Retinal pigment epithelial cell (primary cell): Measurements from ENCODE around the gene DIAPH3.

Source experiments
- DNase-seq: peaks from one replicate; pipeline ENCODE4 v3.0.0-alpha.2; 2010; ENCODE audit warnings: low read depth
- H3K4me3 ChIP-seq: 2 replicates; pipeline ENCODE4 v1.5.1; 2011; ENCODE audit warnings: mild to moderate bottlenecking, low read length, control low read depth, moderate library complexity
- TF ChIP-seq, protein P1 (sequence below): conservative IDR thresholded peaks from 2 replicates; pipeline ENCODE4 v1.5.1; 2011; ENCODE audit warnings: low read depth, low read length, control low read depth, inconsistent platforms

Gene DIAPH3

DNA sequence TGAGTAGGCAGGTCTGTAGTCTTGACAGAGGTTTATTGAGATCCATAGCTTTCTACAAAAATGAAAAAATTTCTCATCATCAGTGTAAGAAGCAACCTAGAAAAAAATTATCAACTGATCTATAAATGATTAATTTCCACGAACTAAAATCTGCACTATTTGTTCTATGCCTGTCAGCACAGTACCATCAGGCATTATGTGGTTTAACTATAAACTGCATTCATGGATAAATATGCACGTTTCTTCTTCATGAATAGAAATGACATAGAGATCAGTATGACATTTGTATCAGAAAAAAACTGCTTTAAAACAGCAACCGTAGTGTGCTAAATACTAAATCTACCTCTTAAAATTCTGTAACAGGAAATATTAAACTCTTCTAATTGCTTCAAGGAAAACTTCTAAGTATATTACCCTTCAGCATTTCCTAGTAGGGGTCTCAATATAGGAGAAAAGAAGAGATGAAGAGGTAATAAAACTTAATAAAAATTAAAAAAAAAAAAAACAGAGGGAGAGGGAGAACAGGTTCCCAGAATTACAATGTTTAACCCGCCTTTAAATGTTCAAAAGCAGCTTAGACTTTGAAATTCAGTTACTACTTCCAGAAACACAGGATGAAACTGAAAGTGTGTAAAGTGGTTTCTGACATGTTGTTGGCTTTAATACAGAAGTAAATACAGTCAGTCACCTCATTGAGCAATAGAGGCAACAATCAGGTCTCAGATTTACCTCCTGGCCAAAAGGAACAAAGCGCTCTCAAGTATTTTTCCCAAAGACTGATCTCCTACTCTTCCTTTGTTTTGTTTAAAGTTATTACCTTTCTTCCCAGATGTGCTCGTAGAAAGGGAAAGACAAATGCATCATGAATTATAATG, 144.4 kb downstream of the DIAPH3 start:
- TF ChIP-seq, protein P1, sequence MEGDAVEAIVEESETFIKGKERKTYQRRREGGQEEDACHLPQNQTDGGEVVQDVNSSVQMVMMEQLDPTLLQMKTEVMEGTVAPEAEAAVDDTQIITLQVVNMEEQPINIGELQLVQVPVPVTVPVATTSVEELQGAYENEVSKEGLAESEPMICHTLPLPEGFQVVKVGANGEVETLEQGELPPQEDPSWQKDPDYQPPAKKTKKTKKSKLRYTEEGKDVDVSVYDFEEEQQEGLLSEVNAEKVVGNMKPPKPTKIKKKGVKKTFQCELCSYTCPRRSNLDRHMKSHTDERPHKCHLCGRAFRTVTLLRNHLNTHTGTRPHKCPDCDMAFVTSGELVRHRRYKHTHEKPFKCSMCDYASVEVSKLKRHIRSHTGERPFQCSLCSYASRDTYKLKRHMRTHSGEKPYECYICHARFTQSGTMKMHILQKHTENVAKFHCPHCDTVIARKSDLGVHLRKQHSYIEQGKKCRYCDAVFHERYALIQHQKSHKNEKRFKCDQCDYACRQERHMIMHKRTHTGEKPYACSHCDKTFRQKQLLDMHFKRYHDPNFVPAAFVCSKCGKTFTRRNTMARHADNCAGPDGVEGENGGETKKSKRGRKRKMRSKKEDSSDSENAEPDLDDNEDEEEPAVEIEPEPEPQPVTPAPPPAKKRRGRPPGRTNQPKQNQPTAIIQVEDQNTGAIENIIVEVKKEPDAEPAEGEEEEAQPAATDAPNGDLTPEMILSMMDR: no peak
- no peak for DNase-seq
- H3K4me3 ChIP-seq: no peak overlapping the region

- H3K4me3 ChIP-seq: no peak overlapping the region
- TF ChIP-seq, protein P1: no peak
- no peak for DNase-seq
Measured at GRCh38 chr13:60018536-60018935, 145.2 kb downstream of the DIAPH3 start.

DNA sequence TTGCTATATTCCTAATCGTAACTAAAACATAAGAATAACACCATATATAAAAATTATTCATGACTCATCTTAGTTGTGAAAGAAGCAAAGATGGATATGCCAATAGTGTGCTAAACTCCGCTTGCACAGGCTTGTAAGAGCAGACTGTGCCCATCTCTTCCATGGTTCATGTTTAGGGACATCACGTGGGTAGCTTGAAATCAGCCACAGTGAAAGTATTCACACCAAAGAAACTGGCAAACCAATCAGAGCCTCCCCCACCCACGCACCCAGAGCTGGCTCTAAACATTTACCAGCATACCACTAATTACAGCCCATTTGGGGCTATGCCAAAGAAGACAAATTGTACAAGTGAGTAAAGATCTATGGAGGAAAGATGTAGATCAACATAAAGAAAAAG, 147.5 kb downstream of the DIAPH3 start:
- TF ChIP-seq, protein P1: no peak
- H3K4me3 ChIP-seq: no peak overlapping the region

DNA sequence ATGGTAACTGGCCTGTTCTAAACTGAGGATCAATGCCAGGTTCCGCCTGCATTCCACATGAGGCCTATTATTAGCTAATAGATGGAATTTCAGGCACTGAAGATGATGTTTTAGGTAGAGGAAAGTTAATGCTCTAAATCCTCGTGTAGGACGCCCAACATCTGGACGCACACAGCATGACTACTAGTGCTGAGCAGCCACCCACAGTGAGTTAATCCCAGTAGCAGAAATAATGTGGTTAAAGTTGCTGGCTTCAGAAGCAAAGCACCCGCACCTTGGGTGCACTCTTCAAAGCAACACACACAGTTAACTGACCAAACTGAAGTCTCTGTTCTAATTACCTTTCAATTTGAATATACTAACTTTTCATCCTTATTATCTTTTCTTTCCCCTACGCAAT, 150.6 kb downstream of the DIAPH3 start:
- TF ChIP-seq, protein P1: no peak
- no peak overlapping the region for H3K4me3 ChIP-seq
- DNase-seq: no peak

More for the DNA sequence above, 147.5 kb downstream of the DIAPH3 start:
- DNase-seq: no peak

GRCh38 chr13:60012488-60012887, 151.2 kb downstream of the DIAPH3 start:
- TF ChIP-seq, protein P1: no peak
- no peak for DNase-seq
- H3K4me3 ChIP-seq: no peak overlapping the region

DNA sequence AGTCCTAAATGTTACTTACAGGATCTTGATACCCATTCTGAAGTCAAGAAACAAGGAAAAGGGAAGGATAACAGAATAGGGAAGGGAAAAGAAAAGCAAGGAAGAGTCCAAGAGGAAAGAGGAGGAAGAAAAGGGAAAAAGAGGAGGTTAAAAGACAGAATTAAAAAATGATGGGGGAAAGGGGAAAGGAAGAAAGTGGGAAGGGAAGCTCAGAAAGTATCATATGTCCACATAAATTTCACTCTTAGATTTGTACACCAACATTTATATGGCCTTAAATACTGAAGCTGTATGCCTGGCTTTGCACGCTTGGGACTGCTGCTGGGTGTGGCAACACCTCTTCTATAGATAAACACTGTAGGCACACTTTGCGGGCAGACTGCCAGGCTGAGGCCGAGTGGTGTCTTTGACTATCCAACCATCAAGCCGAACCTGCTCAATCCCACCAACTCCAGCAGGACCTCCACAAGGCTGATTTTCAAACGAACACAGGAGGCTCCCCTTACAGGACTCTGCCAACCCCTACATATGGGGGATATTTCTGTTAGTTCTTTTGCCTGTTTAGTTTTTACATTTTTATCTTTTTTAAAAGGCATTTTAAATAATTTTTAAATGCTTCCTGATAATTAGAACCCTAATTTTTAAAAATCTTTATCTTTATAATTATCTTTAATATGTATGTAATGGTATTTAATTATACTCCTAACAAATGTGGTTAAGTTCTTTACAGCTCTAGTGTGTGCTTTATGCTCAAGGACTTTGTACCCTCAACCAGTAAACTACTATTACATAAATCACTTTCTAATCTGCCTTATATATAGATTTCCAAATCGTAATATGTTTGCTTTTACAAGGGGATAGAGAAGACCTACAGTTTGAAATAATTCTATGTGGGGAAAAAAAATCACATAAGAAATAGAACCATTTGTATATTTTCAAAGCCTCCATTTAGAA, 154.2 kb downstream of the DIAPH3 start:
- TF ChIP-seq, protein P1: no peak
- no peak for DNase-seq

More for the DNA sequence above, 154.2 kb downstream of the DIAPH3 start:
- no peak overlapping the region for H3K4me3 ChIP-seq
